SJSA1 (cell line): ENCODE results near the gene AGBL4. TPM values are rescaled to one million over a fixed set of nuclear protein-coding genes. Genes with fewer than 3 reads are reported as not detected.

Source experiments
- DNase-seq, 2 experiments: peaks; one replicate each; pipeline ENCODE4 v3.0.0-alpha.2; 2015 to 2020; ENCODE audit warnings: low spot score in 2 of 2, low read depth in 1 of 2
- H3K27ac ChIP-seq: fragments of 250-450 bp; sonication (Bioruptor Pico); 2 replicates; pipeline ENCODE4 v1.5.1; 2020; ENCODE audit warnings: mild to moderate bottlenecking, moderate library complexity
- H3K27me3 ChIP-seq: fragments of 250-450 bp; sonication (Bioruptor Pico); replicated peaks from 2 replicates; pipeline ENCODE4 v1.5.1; 2020; ENCODE audit warnings: mild to moderate bottlenecking, moderate library complexity
- H3K36me3 ChIP-seq: fragments of 250-450 bp; sonication (Bioruptor Pico); 2 replicates; pipeline ENCODE4 v1.5.1; 2020; ENCODE audit warnings: mild to moderate bottlenecking
- H3K4me1 ChIP-seq: fragments of 250-450 bp; sonication (Bioruptor Pico); replicated peaks from 2 replicates; pipeline ENCODE4 v1.6.1; 2021; ENCODE audit warnings: mild to moderate bottlenecking
- H3K4me3 ChIP-seq: fragments of 250-450 bp; sonication (Bioruptor Pico); 2 replicates; pipeline ENCODE4 v1.5.1; 2020; ENCODE audit warnings: mild to moderate bottlenecking
- H3K9me3 ChIP-seq: fragments of 250-450 bp; sonication (Bioruptor Pico); replicated peaks from 2 replicates; pipeline ENCODE4 v1.5.1; 2020; ENCODE audit warnings: mild to moderate bottlenecking
- total RNA-seq: library from RNA; depleted of rRNA; stranded (reverse); fragments of >200 nt; shearing (Covaris generic); gene quantifications from 2 replicates; pipeline ENCODE4 v1.2.3, GENCODE V29; 2014; rRNA removed

AGBL4 gene
- total RNA-seq, 1 experiment from 2014 or later = not detected

- H3K27ac ChIP-seq = no peak overlapping the region
- H3K4me3 ChIP-seq = no peak overlapping the region
- no peak for DNase-seq
- no peaks in the 10 kb centered on the region for H3K9me3 ChIP-seq
- no peaks in the 10 kb centered on the region for H3K27me3 ChIP-seq
- no peaks in the 10 kb centered on the region for H3K36me3 ChIP-seq
- no peaks in the 10 kb centered on the region for H3K4me1 ChIP-seq
Measured at GRCh38 chr1:48500541-48501450, 1523.0 kb downstream of the AGBL4 start.

- Histone ChIP-seq H3K4me3 (no peak overlapping the region), H3K27me3 (no peaks in the 10 kb centered on the region), H3K36me3 (no peaks in the 10 kb centered on the region), H3K27ac (no peak overlapping the region), H3K9me3 (no peaks in the 10 kb centered on the region), H3K4me1 (no peaks in the 10 kb centered on the region)
- no peak for DNase-seq
Measured at GRCh38 chr1:48499211-48499735, 1524.5 kb downstream of the AGBL4 start.

- Histone ChIP-seq H3K27me3 (no peaks in the 10 kb centered on the region), H3K4me3 (no peak overlapping the region), H3K36me3 (no peaks in the 10 kb centered on the region), H3K27ac (no peak overlapping the region), H3K4me1 (no peaks in the 10 kb centered on the region), H3K9me3 (no peaks in the 10 kb centered on the region)
- DNase-seq = peak; percentile 49 to 68
Measured at GRCh38 chr1:48498096-48498791, 1525.5 kb downstream of the AGBL4 start.

GRCh38 chr1:48495911-48496310 lies 1527.8 kb downstream of the AGBL4 start:
- Histone ChIP-seq H3K9me3 (no peaks in the 10 kb centered on the region), H3K27ac (no peak overlapping the region), H3K27me3 (no peaks in the 10 kb centered on the region), H3K4me3 (no peak overlapping the region), H3K36me3 (no peaks in the 10 kb centered on the region), H3K4me1 (no peaks in the 10 kb centered on the region)
- no peak for DNase-seq

GRCh38 chr1:48495166-48495565 lies 1528.6 kb downstream of the AGBL4 start:
- Histone ChIP-seq H3K36me3 (no peaks in the 10 kb centered on the region), H3K27me3 (no peaks in the 10 kb centered on the region), H3K4me1 (no peaks in the 10 kb centered on the region), H3K4me3 (no peak overlapping the region), H3K9me3 (no peaks in the 10 kb centered on the region), H3K27ac (no peak overlapping the region)
- no peak for DNase-seq

GRCh38 chr1:48493970-48494769 lies 1529.6 kb downstream of the AGBL4 start:
- H3K27ac ChIP-seq = no peak overlapping the region

GRCh38 chr1:48493041-48493440 lies 1530.7 kb downstream of the AGBL4 start:
- no peak for DNase-seq
- Histone ChIP-seq H3K4me3 (no peak overlapping the region), H3K4me1 (no peaks in the 10 kb centered on the region), H3K9me3 (no peaks in the 10 kb centered on the region), H3K27ac (no peak overlapping the region), H3K27me3 (no peaks in the 10 kb centered on the region), H3K36me3 (no peaks in the 10 kb centered on the region)

More at GRCh38 chr1:48493970-48494769, 1529.6 kb downstream of the AGBL4 start:
- Histone ChIP-seq H3K4me3 (no peak overlapping the region), H3K9me3 (no peaks in the 10 kb centered on the region), H3K4me1 (no peaks in the 10 kb centered on the region), H3K27me3 (no peaks in the 10 kb centered on the region), H3K36me3 (no peaks in the 10 kb centered on the region)
- DNase-seq = peak in 1 of 2 experiments; percentile 15

GRCh38 chr1:48492392-48492791 lies 1531.4 kb downstream of the AGBL4 start:
- Histone ChIP-seq H3K9me3 (no peaks in the 10 kb centered on the region), H3K27ac (no peak overlapping the region), H3K4me3 (no peak overlapping the region), H3K27me3 (no peaks in the 10 kb centered on the region), H3K36me3 (no peaks in the 10 kb centered on the region), H3K4me1 (no peaks in the 10 kb centered on the region)
- no peak for DNase-seq

- H3K36me3 ChIP-seq = no peaks in the 10 kb centered on the region
- H3K9me3 ChIP-seq = no peaks in the 10 kb centered on the region
- no peaks in the 10 kb centered on the region for H3K27me3 ChIP-seq
- H3K27ac ChIP-seq = no peak overlapping the region
- H3K4me1 ChIP-seq = no peaks in the 10 kb centered on the region
- no peak for DNase-seq
- H3K4me3 ChIP-seq = no peak overlapping the region
Measured at GRCh38 chr1:48488721-48489120, 1535.0 kb downstream of the AGBL4 start.

Other genes starting within 250 kb of the AGBL4 start
- not detected in 2 replicates for gene ELAVL4, start 85.0 kb upstream of the AGBL4 start, total RNA-seq